Esophagus (tissue), 2 donors: ENCODE results near the gene ANKRD44. TPM values are rescaled to one million over a fixed set of nuclear protein-coding genes. Genes with fewer than 3 reads are reported as not detected.

Experiments used
- H3K27ac ChIP-seq, 2 donors: one replicate each; pipeline ENCODE4 v1.5.1; 2013; ENCODE audit warnings: low read depth in 2 of 2, mild to moderate bottlenecking in 2 of 2, inconsistent platforms in 1 of 2, low read length in 1 of 2, moderate library complexity in 1 of 2
- H3K27me3 ChIP-seq, 2 donors: one replicate each; pipeline ENCODE4 v1.6.1; 2013; ENCODE audit warnings: low read length in 2 of 2, control low read depth in 1 of 2, mild to moderate bottlenecking in 1 of 2; ENCODE audit not compliant: insufficient read depth in 2 of 2, control insufficient read depth in 1 of 2
- H3K36me3 ChIP-seq, 2 donors: one replicate each; pipeline ENCODE4 v1.6.1; 2013; ENCODE audit warnings: low read length in 1 of 2; ENCODE audit not compliant: control insufficient read depth in 2 of 2, insufficient read depth in 2 of 2
- H3K4me1 ChIP-seq, 2 donors: one replicate each; pipeline ENCODE4 v1.6.1; 2013; ENCODE audit warnings: low read length in 1 of 2; ENCODE audit not compliant: control insufficient read depth in 2 of 2, insufficient read depth in 2 of 2
- H3K4me3 ChIP-seq, 2 donors: one replicate each; pipeline ENCODE4 v1.5.1; 2013; ENCODE audit warnings: low read length in 2 of 2, mild to moderate bottlenecking in 2 of 2, low read depth in 1 of 2, moderate library complexity in 1 of 2
- H3K9me3 ChIP-seq, 2 donors: one replicate each; pipeline ENCODE4 v1.6.1; 2013; ENCODE audit warnings: mild to moderate bottlenecking in 2 of 2, low read depth in 1 of 2, low read length in 1 of 2, moderate library complexity in 1 of 2; ENCODE audit not compliant: control insufficient read depth in 2 of 2, insufficient read depth in 1 of 2
- WGBS, 2 donors: extraction: QIAGEN DNeasy Blood & Tissue Kit; methylation state at CpG; one replicate each; pipeline ENCODE4 v1.1.7; 2013; 5-methylcytosine and 5-hydroxymethylcytosine counted together
- polyA plus RNA-seq, 2 donors: library from polyadenylated mRNA; stranded (reverse); fragments of 200-250 nt; gene quantifications; one replicate each; pipeline ENCODE4 v1.2.3, GENCODE V29; 2013
- donor health status: healthy with polysubstance abuse.
- donor health status: Bipolar disorder and iron deficiency.

The ANKRD44 gene
- polyA plus RNA-seq, 2 donors: 1.1 to 1.5 TPM

DNA sequence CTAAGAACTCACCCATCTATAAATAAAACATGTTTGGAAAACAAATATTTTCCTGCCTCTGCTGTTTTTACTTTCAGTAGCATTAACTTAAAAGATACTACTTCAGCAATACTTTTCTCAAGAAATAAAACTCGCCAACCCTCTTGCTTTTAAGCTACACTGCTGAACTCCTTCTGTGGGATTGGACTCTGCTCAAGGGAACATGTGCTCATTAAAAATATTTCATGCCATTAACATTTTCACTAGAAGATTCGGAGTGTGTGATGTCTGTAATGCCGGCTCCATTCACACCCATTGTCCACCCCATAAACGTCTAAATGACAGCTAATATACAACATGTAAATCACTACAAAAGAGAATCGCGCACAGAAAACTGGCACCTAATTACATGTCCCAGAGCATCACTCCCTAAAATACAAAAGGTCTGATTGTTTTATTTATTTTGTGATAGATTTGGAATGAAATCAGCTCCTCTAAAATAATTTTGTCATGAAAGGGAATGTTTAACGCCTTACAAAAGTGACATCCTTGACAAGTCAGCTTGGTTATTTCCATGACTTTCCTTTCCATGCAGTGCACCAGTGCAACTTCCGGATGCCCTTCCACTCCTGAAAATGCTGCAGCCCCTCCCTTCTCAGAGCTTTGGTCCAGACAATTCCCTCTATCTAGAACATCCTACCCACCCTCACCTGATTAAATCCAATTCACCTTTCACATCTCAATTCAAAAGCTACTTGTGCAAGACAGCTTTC lies 73.1 kb downstream of the ANKRD44 start:
- no peak overlapping the region for H3K4me3 ChIP-seq
- H3K27me3 ChIP-seq: no peaks in the 10 kb centered on the region
- H3K9me3 ChIP-seq: no peaks in the 10 kb centered on the region
- no peak overlapping the region for H3K27ac ChIP-seq
- no peaks in the 10 kb centered on the region for H3K4me1 ChIP-seq
- 76 to 81% methylated on average over 8 of the region's 8 CpGs for WGBS, 2 donors
- no peaks in the 10 kb centered on the region for H3K36me3 ChIP-seq

DNA sequence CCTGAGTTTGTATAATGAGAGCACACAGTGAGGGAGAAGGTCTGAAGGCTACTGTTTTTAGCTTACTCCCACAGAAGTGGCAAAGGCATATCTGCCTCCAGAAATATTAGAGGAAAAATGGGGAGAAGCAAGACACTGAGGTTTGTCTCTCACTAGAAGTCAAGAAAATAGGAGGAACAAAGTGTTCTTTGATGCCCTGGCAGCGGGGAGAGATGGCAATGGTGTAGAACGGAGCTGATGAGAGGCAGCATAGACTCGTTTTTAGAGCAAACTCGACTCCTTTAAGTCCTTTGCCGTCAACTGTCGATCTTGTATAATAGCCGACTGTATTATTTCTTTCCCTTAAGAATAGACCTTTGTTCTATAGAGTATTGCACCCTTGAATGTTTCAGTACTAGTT lies 73.8 kb downstream of the ANKRD44 start:
- Histone ChIP-seq H3K36me3 (no peaks in the 10 kb centered on the region), H3K27me3 (no peaks in the 10 kb centered on the region), H3K9me3 (no peaks in the 10 kb centered on the region), H3K4me1 (no peaks in the 10 kb centered on the region), H3K4me3 (no peak overlapping the region), H3K27ac (no peak overlapping the region)
- 77 to 78% methylated on average over 7 of the region's 7 CpGs for WGBS, 2 donors

DNA sequence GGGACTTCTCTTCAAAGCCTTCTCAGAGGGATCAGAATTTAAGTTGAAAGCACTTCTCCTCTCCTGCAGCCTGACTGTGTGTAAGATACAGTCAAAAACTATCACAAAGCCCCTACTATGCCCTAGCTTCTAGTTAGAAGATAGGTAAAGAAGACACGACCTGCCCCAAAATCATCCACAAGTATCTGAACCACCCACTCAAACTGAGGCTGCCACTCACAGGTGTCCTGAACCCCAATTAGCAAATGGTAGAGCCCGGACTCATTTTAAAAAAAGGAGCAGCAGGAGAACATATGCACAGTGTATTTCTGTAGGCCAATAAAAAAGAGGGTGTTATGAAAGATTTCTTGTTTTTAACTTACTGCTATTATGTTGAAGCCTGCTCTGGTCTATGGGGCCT lies 74.4 kb downstream of the ANKRD44 start:
- H3K4me3 ChIP-seq: no peak overlapping the region
- WGBS, 2 donors: 85 to 87% methylated on average over 2 of the region's 2 CpGs
- peaks cover 0 to 2% of the 10 kb centered on the region in 2 donors for H3K4me1 ChIP-seq
- H3K27me3 ChIP-seq: no peaks in the 10 kb centered on the region
- no peaks in the 10 kb centered on the region for H3K36me3 ChIP-seq
- no peak overlapping the region for H3K27ac ChIP-seq
- no peaks in the 10 kb centered on the region for H3K9me3 ChIP-seq

DNA sequence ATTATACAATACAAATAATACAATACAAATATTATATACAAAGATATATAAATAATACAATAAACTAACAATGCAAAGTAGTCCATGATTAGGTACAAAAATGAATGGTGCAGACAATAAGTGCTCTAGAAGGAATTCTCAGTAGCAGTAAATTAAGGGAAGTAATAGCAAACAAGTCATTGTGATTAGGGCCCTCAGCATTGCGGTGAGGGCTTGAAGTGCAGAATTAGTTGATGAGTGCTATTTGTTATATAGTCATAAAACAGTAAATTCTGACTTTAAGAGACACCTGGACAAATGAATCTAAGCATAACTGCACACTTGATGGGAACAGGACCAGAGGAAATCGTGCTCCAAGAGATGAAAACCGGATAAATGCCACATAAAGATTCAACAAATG lies 74.9 kb downstream of the ANKRD44 start:
- no peak overlapping the region for H3K27ac ChIP-seq
- H3K9me3 ChIP-seq: no peaks in the 10 kb centered on the region
- H3K4me3 ChIP-seq: no peak overlapping the region
- peaks cover 0 to 2% of the 10 kb centered on the region in 2 donors for H3K4me1 ChIP-seq
- H3K27me3 ChIP-seq: no peaks in the 10 kb centered on the region
- WGBS, 2 donors: 83 to 90% methylated on average over 3 of the region's 3 CpGs
- H3K36me3 ChIP-seq: no peaks in the 10 kb centered on the region

DNA sequence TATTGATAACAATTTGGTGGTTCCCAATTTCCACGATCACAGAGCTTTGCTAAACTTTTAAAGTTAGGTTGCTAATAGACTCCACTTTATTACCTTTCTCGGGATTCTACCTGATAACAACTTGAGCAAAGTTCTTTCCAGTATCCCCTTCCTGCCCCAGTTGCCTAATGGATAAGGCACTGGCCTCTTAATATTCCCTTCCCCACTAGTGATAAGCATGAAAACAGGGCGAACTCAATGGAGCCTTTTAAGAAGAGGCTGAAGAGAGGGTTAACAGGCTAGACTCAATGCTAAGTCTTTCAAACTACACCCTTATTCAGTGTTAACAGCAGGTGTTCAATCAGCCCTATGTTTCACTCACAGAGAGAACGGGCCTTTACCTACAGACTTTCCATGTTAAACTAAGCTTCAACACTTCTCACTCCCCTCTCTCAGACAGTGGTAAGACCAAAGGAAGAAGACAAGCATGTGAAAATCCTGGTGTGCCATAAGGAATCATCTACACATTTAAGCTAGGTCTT lies 75.8 kb downstream of the ANKRD44 start:
- 85 to 97% methylated on average over 4 of the region's 4 CpGs for WGBS, 2 donors
- no peak overlapping the region for H3K27ac ChIP-seq
- H3K36me3 ChIP-seq: no peaks in the 10 kb centered on the region
- no peak overlapping the region for H3K4me3 ChIP-seq
- H3K27me3 ChIP-seq: no peaks in the 10 kb centered on the region
- no peaks in the 10 kb centered on the region for H3K9me3 ChIP-seq
- peaks cover 0 to 2% of the 10 kb centered on the region in 2 donors for H3K4me1 ChIP-seq

GRCh38 chr2:197233473-197233872 lies 77.1 kb downstream of the ANKRD44 start:
- Histone ChIP-seq H3K36me3 (no peaks in the 10 kb centered on the region), H3K4me3 (no peak overlapping the region), H3K4me1 (peaks cover 0 to 2% of the 10 kb centered on the region in 2 donors), H3K9me3 (no peaks in the 10 kb centered on the region), H3K27ac (no peak overlapping the region), H3K27me3 (no peaks in the 10 kb centered on the region)

DNA sequence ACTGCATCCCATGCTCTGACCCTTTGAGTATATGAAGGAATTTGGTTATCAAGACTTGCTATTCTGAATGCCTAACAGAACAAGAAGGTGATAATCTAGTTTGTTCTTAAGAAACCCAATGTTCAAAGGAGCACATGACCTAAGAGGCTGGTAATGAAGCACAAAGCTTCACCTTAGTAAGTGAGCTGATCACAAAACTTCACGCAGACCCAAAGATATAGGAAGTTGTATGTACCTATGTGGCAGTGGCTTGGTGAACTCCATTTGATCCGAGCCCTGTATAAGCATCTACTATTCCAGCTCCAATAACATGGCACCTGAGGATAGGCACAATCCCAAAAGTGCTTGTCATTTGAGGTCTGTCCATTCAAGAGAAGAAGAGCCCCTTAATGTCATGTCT lies 78.6 kb downstream of the ANKRD44 start:
- Histone ChIP-seq H3K36me3 (no peaks in the 10 kb centered on the region), H3K27ac (no peak overlapping the region), H3K4me1 (peaks cover 0 to 2% of the 10 kb centered on the region in 2 donors), H3K9me3 (no peaks in the 10 kb centered on the region), H3K4me3 (no peak overlapping the region), H3K27me3 (no peaks in the 10 kb centered on the region)
- 87 to 97% methylated on average over 2 of the region's 2 CpGs for WGBS, 2 donors

GRCh38 chr2:197229509-197230443 lies 80.8 kb downstream of the ANKRD44 start:
- H3K27me3 ChIP-seq: no peaks in the 10 kb centered on the region
- H3K27ac ChIP-seq: no peak overlapping the region
- no peaks in the 10 kb centered on the region for H3K36me3 ChIP-seq
- no peaks in the 10 kb centered on the region for H3K9me3 ChIP-seq
- WGBS, 2 donors: 60 to 65% methylated on average over 4 of the region's 4 CpGs
- peaks cover 0 to 2% of the 10 kb centered on the region in 2 donors for H3K4me1 ChIP-seq
- H3K4me3 ChIP-seq: no peak overlapping the region

- Histone ChIP-seq H3K4me1 (no peaks in the 10 kb centered on the region), H3K36me3 (no peaks in the 10 kb centered on the region), H3K27ac (no peak overlapping the region), H3K4me3 (no peak overlapping the region), H3K27me3 (no peaks in the 10 kb centered on the region), H3K9me3 (no peaks in the 10 kb centered on the region)
- 93 to 94% methylated on average over 2 of the region's 2 CpGs for WGBS, 2 donors
These were observed 87.1 kb downstream of the ANKRD44 start for GRCh38 chr2:197223451-197223850.
